ENCODE data around the gene RNF145.

The RNF145 gene

DNA sequence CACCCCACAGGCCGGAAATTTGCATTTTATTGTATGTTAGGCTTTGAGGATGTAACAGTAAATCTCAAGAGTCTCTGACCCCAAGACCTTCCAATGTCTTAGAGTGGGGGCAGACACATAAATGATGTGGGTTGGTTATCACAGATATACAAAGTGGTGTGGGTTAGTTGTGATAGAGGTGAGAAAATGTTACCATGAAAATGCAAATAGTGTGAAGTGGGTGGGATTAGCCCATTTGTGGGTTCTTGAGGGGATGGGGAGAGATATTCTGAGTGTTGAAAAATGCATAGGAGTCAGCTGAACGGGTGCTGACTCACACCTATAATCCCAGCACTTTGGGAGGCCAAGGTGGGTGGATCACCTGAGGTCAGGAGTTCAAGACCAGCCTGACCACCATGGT is 7.9 kb upstream of the RNF145 start:
- DNase-seq (ENCODE audit: low read depth in 3 of 3): no peak

DNA sequence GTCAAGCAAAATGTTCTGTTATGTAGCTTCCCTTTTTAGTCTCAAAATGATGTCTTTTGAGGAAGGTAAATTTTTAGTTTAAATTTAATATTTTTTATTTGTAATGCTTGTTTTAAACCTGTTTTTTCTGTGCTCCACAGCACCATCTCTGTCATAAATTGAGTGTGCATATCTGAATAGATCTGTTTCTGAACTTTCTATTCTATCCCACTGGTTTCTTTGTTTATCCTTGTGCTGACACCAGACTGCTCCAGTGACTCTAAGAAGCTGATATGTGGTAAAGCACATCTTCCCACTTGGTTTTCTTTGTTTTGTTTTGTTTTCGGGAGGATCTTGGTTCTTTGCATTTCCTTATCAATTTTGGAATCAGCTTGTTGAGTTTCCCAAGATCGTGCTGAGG is 7.1 kb upstream of the RNF145 start:
- DNase-seq (ENCODE audit: low read depth in 3 of 3): no peak

DNA sequence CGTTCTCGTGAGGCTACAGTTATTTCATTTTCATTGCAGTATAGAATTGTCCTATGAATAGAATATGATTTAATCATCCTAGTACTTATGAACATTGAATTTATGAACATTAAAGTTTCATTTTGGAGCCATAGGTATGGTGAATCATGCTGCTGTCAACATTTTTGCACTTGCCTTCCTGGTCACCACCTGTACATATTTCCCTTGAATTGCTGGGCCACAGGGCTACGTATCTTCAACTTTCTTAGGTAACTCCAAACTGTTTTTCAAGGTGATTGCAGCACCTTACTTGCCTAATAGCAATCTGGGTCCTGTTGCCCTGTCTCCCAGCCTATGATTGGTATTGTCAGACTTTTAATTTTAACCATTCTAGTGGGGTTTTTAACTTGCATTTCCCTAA is 6.5 kb upstream of the RNF145 start:
- no peak for DNase-seq (ENCODE audit: low read depth in 3 of 3)

DNA sequence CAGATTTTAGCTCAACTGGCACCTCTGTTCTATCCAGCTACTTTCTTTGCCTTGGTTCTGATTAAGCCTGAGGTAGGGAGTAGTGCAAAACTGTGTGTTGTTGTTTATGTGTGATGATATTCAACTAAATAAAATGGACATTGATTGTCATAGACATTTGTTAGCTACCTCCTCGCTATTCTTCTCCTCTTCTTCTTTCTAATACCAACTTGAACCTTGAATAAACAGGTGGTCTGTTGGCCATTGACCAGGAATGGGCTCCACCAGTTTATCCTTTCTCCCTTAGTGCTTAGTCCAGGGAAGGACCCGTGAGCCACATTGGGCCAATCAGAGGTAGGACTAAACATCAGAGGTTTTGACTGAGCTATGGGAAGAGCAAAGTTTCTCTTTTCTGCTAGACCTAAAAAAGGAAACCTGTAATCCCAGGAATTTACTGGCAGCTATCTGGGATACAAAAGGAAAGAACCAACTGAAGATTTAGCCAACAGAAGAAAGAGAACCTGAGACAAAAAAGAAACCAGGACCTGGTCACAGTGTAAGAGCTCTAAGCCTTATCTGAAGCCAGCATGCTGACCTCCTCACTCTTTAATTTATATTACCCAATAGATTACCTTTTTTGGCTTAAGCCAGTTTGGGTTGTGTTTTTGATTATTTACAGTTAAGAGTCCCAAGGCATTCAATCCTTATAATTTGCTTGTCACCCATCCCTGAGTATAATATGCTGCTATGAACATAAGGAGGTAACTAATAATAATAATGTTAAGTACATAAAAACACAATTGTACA is 5.3 kb upstream of the RNF145 start:
- DNase-seq (ENCODE audit: low read depth in 3 of 3): no peak

DNA sequence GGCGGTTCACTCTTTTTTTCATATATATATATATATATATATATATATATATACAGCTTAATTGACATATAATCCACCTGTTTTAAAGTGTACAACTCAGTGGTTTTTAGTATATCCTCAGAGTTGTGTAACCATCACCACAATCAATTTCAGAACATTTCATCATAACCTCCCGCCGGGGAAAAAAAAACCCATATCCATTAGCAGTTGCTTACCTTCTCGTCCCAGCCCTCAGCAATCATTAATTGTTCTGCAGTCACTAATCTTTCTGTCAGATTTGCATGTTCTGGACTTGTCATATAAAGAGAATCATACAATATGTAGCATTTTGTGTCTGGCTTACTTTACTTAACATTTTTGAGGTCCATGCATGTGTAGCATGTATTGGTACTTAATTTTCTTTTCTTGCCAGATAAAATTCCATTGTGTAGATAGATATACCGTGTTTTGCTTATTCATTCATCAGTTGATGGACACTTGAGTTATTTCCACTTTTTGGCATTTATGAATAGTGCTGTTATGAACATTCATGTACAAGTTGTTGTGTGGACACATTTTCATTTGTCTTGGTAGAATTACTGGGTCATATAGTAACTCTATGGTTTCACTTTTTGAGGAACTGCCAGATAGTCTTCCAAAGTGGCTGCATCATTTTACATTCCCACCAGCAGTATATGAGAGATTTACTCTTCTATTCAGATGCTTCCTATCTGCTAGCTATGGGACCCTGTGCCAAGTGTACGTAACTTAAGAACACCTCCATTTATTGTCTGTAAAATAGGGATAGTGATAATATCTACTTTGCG is 3.5 kb upstream of the RNF145 start:
- DNase-seq (ENCODE audit: low read depth in 3 of 3): no peak

DNA sequence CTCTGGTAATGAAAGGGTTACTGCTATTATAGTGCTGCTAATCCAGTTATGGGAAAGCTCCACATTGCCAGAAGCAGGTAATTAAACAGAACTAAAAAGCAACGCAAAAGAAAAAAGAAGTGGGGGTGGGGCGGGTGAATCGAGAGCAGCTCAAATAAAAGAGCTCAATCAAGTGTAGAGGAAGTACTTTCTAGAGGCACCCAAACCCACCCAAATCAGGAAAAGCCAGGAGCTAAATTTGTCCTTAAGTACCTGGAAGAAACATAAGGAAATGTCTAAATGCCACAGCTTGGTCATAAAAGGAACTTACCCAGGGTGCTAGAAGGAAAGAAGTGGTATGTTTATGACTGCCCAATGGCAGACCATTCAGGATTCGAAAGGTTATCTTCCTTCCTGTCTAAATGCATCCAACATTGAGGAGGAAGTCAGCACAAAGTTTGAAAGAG is 2.4 kb upstream of the RNF145 start:
- DNase-seq (ENCODE audit: low read depth in 3 of 3): no peak

DNA sequence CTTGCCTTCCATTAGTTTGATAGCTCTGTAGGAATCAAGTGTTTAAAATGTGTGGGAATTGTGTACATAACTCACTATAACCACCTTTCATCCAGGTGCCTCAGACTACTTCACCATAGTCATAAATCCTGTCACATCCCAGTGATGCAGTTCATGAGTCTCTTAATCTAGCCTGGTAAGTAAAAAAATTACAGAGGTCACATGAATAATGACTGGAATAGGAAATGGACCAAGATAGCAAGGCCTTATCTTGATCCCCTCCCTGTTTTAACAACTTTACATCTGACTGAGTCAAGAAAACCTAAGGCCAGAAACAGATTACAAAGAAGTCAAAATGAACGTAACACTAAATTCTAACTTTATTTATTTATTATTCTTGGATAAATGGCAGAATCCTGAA is 1.5 kb upstream of the RNF145 start:
- DNase-seq (ENCODE audit: low read depth in 3 of 3): no peak

DNA sequence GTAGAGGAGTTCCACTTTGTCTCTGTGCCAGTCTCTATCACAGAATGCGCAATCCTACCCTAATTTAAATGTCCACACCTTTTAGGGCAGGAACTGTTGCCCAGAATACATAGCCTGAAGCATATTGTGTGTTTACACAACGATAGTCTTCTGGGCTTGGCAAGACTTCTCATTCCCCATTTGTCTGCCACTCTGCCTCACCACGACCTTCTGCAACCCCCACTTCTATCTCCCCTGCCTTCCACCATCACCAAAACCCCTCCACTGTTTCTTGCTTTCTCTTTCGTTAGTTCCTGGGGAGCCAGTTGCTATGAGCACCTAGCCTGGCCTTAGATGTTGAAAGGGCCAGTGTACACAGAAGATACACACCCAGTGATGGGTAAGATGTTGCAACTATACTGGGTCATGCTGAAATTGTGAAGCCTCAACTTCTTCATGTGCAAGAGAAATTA is 883 bp upstream of the RNF145 start:
- no peak for DNase-seq (ENCODE audit: low read depth in 3 of 3)

DNA sequence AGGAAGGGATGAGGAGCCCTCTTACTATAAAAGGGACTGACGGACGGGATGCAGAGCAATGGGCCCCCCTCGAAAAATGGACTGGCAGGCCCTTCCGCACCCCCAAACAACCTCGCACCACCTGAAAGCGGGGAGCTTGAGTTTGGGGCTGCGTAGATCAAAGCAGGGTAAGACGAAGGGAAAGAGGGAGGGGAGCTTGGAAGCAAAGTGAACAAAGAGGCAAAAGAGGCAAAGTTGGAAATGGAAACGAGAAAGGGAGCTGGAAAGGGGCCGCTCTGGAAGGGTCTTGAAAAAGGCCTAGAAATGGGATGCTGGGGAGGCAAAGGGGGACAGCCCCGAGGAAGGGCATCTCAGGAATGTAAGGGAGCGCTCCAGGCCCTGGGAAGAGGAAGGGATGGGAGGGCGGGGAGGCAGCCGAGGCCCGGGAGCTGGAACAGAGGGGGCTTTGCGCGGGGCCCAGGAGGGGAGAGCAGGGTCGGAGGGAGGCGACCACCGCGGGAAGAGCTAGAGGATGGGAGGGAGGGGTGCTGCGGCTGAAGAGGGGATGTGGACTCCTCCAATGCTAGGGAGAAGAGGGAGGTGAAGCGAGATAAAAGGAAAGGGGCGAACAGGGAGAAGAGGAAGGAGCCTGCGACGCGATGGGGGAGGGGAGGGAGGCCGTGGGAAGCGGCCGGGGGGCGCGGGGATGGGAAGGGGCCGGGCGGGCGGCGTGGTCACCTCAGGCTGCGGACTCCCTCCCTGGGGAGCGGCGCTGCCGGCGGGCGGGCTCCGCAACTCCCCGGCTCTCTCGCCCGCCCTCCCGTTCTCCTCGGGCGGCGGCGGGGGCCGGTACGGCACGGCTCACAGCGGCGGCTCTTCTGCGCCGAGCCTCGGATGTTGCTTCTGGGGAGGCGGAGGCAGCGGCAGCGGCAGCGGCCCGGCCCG is 577 bp downstream of the RNF145 start:
- peak in 2 of 3 experiments; percentile 13 to 19 for DNase-seq (ENCODE audit: low read depth in 3 of 3)

DNA sequence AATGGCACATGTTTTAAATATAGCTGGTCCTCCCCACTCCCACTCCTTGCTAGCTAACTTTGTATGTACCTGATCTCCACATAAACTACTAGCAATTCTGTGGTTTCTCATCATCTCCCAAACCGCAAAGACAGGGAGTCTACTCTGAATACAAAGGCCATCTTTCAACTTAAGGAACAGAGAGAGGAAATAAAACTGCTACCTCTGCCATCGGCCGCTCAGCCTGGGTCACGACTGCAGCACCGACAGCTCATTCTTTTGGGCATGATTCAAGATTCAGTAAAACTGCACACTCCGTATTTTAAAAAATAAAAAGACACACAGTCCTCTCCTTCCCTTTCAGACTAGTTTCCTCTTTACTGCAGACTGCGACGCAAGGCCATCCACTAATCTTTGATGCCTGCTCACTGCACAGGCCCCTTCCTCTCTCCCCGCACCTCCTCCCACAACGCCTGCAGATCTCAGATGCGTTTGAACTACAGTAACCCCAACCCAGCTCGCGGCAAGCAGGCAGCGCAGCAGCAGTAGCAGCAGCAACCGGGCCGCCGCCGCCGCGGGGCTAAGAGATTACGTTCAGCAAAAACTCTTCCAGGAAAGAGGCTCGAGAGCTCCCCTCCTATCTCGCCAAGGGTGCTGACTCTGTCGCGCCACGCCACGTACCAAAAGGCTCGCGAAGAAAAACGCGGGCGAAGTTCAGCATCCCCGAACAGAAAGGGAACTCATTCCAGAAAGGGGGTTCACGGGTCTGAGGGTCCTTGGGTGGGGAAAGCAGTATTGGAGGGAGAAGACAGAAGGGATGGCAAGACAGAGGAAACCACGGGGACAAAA is 1.5 kb downstream of the RNF145 start:
- peak; percentile 62 to 73 (median 64) for DNase-seq (ENCODE audit: low read depth in 3 of 3)

DNA sequence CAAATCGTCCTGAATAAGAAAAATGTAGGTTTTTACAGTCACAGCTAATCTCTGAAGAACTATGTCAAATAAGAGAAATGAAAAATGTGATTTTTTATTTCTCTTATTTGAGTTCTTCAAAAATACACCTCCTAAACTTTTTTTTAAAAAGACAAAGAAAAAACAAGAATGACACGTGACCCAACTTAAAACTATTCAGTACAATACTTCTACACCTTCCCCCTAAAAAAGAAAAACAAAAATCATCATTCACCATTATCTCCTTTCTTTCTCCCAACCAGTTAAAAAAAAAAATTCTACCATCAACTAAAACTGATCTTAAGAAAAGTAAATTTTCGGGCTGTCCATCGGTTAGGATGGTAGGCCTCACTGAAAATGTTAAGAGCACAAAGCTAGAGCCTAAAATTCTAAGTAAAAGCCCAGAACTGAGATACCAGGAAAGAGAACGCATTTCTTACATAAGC is 2.1 kb downstream of the RNF145 start:
- DNase-seq (ENCODE audit: low read depth in 3 of 3): no peak

DNA sequence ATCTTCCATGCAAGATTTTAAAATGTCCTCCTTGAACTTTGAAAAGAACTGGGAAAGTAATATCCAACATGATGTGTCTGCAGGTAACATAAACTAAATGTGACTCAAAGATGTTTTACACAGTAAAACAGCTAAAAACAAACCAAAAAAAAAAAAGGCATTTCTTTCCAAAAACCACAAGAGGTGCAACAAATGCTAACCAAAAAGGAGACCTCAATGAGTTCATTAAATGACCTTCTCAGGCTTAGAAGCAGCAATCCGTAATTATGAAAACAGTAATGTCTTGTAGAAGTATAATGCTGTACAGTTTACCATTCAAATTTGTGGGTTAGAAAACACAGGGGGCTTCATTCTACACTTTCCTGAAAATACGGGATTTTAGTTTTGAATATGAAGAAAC is 2.5 kb downstream of the RNF145 start:
- DNase-seq (ENCODE audit: low read depth in 3 of 3): no peak

DNA sequence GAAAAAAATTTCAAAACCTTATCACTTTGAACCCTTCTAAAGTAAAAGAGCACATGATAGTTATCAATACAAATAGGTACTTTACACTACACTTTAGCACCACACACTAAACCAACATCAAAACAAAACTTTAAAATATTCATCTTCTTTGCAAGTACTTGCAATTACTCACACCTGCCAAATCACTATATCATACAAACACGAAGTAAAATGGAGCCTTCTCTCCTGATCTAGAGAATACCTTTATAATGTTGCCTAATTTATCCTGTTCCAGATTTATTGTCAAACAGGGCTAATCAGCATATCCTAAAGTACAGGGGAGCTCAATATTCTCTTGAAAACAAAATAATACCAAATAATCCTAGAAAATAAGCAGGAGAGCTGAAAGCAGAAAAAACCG is 3.0 kb downstream of the RNF145 start:
- no peak for DNase-seq (ENCODE audit: low read depth in 3 of 3)

DNA sequence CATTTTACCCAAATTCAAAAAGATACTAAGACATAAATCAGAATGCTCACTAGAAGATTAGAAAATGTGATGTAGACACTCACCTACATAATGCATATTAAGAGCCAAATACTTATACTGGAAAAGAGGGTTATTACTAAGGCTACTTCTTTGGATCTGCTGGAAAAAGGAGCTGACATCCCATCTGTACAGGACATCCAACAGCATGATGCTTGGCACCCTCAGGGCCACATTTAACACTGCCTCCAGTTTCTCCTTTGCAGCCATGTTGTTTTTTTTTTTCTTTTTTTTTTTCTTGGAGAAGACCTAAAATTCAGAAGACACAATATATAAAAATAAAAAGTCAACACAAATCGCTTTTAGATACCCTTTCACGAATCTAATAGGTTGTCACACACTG is 6.0 kb downstream of the RNF145 start:
- DNase-seq (ENCODE audit: low read depth in 3 of 3): no peak

DNA sequence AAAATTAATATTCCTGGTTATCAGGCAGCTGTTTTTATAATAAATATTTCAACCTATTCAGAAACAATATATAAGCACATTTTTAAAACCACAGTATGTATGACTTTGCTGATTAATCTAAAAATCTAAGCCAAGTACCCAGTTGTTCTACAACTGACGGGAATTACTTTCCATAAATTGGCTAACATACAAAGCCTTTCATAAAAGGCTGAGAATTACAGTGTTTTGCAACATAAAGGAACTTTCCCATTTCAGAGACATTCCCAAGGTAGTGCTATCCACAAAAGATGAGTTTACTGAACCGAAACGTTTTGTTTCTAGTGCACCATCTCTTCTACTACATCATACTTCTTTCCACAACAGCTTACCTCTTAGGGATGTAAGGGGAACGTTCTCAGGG is 7.2 kb downstream of the RNF145 start:
- no peak for DNase-seq (ENCODE audit: low read depth in 3 of 3)

DNA sequence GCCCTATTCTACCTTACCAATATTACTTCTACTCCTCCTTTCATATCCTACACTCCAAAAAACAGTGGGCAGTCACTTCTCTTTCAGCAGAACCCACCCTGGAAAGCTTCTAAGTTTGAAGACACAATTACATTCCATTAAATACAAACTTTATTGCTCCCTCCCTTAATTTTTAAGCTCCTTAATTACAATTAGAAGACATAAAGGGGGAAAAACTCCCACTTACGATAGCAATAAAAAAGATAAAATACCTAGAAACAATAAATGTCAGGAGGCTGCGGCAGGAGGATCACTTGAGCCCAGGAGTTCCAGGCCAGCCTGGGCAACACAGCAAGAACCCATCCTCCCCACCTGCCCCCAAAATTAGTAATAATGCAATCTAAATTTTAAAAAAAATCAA is 9.6 kb downstream of the RNF145 start:
- DNase-seq (ENCODE audit: low read depth in 3 of 3): no peak

DNA sequence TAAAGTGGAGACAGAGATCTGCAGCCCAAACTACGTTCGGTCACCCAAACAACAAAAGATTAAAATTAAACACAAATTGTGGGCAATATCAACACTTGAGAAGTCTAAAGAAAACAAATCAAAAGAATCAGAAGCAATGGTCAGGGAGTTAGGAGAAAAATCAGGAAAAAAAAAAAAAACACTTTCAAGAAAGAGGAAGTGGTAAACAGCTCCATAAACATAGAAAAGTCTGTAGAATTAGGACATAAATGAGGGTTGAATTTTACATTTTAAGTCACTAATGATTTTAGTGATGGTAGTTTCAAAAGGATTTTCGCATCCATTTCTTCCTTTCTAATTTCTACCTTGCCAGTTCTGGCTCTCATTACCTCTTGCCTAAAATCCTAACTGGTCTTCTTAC is 10.1 kb downstream of the RNF145 start:
- no peak for DNase-seq (ENCODE audit: low read depth in 3 of 3)

DNA sequence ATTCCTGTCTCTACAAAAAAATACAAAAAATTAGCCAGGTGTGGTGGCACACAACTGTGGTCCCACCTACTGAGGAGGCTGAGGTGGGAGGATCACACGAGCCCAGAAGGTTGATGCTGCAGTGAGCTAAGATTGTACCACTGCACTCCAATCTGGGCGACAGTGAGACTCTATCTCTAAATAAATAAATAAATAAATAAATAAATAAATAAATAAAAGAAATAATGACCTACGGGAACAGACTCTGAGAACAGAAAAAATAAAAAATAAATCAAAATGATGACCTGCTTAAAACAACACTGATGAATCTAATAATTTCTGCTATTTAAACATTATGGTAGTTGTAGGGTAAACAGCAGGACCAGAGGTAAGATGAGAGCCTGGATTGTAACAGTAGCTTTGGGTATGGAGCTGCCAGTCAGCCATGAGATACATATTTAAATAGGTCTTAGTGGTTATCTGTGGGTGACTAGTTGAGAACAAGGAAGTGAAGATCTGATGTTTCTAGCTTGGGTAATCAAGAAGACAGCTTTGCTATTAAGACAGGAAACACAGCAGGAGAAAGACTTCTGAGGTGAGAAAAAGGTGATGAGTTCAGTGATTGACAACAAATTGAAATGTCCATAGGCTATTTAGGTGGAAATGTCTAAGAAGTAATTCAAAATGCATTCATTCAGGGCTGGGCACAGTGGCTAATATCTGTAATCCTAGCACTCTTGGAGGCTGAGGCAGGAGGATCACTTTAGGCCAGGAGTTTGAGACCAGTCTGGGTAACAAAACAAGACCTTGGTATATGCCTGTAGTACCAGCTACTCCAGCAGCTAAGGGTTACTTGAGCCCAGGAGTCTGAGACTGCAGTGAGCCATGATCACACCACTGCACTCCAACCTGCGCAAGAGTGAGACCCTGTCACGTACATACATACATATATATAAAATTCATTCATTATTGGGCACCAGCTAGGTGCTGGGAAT is 11.0 kb downstream of the RNF145 start:
- no peak for DNase-seq (ENCODE audit: low read depth in 3 of 3)

DNA sequence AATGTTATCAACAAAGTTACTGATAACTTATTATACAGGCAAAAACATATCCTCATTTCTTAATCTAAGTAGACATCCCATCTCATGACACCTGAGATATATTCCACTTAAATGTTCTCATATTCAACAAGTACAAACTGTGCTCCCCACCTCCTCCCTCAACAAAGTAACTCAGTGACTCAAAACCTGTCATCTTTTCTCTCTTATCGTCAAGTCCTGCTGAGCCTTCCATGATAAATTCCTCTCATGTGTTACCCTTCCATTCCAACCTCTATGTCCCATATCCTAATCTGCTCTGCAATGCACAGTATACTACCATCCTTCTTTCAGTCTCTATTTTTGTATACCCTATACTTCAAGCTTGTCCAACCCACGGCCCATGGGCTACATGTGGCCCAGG is 13.6 kb downstream of the RNF145 start:
- DNase-seq (ENCODE audit: low read depth in 3 of 3): no peak

DNA sequence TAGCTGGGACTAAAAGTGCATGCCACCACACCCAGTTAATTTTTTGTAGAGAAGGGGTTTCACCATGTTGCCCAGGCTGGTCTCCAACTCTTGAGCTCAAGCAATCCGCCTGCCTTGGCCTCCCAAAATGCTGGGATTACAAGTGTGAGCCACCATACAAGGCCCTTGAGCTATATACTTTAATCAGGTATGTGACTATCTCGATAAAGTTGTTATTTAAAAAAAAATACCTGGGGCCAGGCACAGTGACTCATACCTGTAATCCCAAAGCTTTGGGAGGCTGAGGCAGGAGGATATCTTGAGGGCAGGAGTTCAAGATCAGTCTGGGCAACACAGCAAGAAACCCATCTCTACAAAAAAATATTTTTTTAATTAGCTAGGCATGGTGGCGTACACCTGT is 19.2 kb downstream of the RNF145 start:
- DNase-seq (ENCODE audit: low read depth in 3 of 3): no peak

All from stimulated activated CD4-positive, alpha-beta T cell treated with anti-CD3 and anti-CD28 coated beads, TNF-alpha, amount 100 ng/mL, for 4 hours (primary cell).